Endothelial cell of umbilical vein (primary cell): ENCODE results near the gene CLEC18B. TPM values are rescaled to one million over a fixed set of nuclear protein-coding genes. Genes with fewer than 3 reads are reported as not detected.
"Not testable (repeated sequence)": the region's sequence is repeated elsewhere in the genome, so short reads cannot be mapped to it uniquely, and the experiment has no call there.

Source experiments
- BruUV-seq: library from RNA; stranded (reverse); fragments of 400-500 nt; replicated peaks from 2 replicates; lab custom pipeline; 2021; lab: Mats Ljungman, UMichigan
- CTCF ChIA-PET: fragments of 300-600, 350-600 bp; sonication (Branson Sonifier 250); formaldehyde crosslinking; loops from one replicate; lab custom pipeline; 2021; ENCODE audit warnings: antibody characterized with exemption, inconsistent platforms; lab: Charles Lee
- POLR2A ChIA-PET: fragments of 300-600, 350-600 bp; sonication (Branson Sonifier 250); formaldehyde crosslinking; loops from one replicate; lab custom pipeline; 2021; ENCODE audit warnings: antibody characterized with exemption, inconsistent platforms; lab: Charles Lee
- DNase-seq: peaks from one replicate; pipeline ENCODE4 v3.0.0-alpha.2; 2011; ENCODE audit warnings: low read depth, low spot score
- FAIRE-seq: peaks from 2 replicates; lab custom pipeline; 2011; peaks lifted over from hg19 to GRCh38; lab: Jason Lieb, UNC
- H2AFZ ChIP-seq: 2 replicates; pipeline ENCODE4 v1.6.0; 2012; ENCODE audit warnings: low read depth, low read length, control low read depth, inconsistent platforms
- H3K27ac ChIP-seq: 2 replicates; pipeline ENCODE4 v1.5.1; 2011; ENCODE audit warnings: low read depth, mild to moderate bottlenecking, control low read depth, low read length, moderate library complexity; ENCODE audit not compliant: insufficient read depth
- H3K27me3 ChIP-seq, 2 experiments: 2 replicates each; pipeline versions ENCODE4 v1.6.0 to v1.6.1; 2011; ENCODE audit warnings: low read length in 2 of 2, mixed read lengths in 1 of 2; ENCODE audit not compliant: control insufficient read depth in 2 of 2, insufficient read depth in 2 of 2
- H3K36me3 ChIP-seq, 2 experiments: 2 replicates in 1 of 2; 3 replicates in 1 of 2; pipeline ENCODE4 v1.5.1; 2011; ENCODE audit warnings: low read length in 2 of 2, mild to moderate bottlenecking in 1 of 2, moderate library complexity in 1 of 2; ENCODE audit not compliant: control insufficient read depth in 2 of 2, insufficient read depth in 2 of 2; ENCODE audit errors: extremely low read depth in 1 of 2
- H3K4me1 ChIP-seq: 3 replicates; pipeline ENCODE4 v1.5.1; 2011; ENCODE audit warnings: mild to moderate bottlenecking, low read length; ENCODE audit not compliant: control insufficient read depth, insufficient read depth; ENCODE audit errors: extremely low read depth
- H3K4me2 ChIP-seq: 2 replicates; pipeline ENCODE4 v1.6.1; 2011; ENCODE audit warnings: low read length, control low read depth, mixed read lengths; ENCODE audit not compliant: insufficient read depth
- H3K4me3 ChIP-seq, 3 experiments: fragments of 200-600 bp in 1 of 3; sonication (generic), shearing (Covaris generic) in 1 of 3; replicated peaks in 1 of 3; 2 replicates each; pipeline ENCODE4 v1.5.1; 2011 to 2016; ENCODE audit warnings: control low read depth in 3 of 3, low read length in 3 of 3, mild to moderate bottlenecking in 2 of 3, inconsistent platforms in 1 of 3, low read depth in 1 of 3, moderate library complexity in 1 of 3; ENCODE audit not compliant: insufficient read depth in 1 of 3
- H3K79me2 ChIP-seq: 2 replicates; pipeline ENCODE4 v1.6.0; 2012; ENCODE audit warnings: low read length, inconsistent platforms; ENCODE audit not compliant: control insufficient read depth, insufficient read depth
- H3K9ac ChIP-seq: replicated peaks from 2 replicates; pipeline ENCODE3; 2011; ENCODE audit warnings: low read length, control low read depth; ENCODE audit not compliant: insufficient read depth; ENCODE audit errors: extremely low read depth
- H3K9me1 ChIP-seq: replicated peaks from 3 replicates; pipeline ENCODE4 v1.6.0; 2011; ENCODE audit warnings: mild to moderate bottlenecking, low read length; ENCODE audit not compliant: control insufficient read depth, insufficient read depth; ENCODE audit errors: extremely low read depth
- H3K9me3 ChIP-seq: replicated peaks from 2 replicates; pipeline ENCODE4 v1.5.1; 2012; ENCODE audit warnings: low read length, inconsistent platforms; ENCODE audit not compliant: control insufficient read depth, insufficient read depth
- H4K20me1 ChIP-seq: replicated peaks from 2 replicates; pipeline ENCODE3; 2011; ENCODE audit warnings: mild to moderate bottlenecking, low read length; ENCODE audit not compliant: control insufficient read depth, insufficient read depth; ENCODE audit errors: extremely low read depth
- CTCF ChIP-seq, 2 donors: IDR thresholded peaks; 1 replicate in 1 of 2; 2 replicates in 1 of 2; pipeline ENCODE4 v1.5.1; 2011; ENCODE audit warnings: low read length in 2 of 2, mild to moderate bottlenecking in 2 of 2, moderate library complexity in 2 of 2, control low read depth in 1 of 2, inconsistent platforms in 1 of 2, low read depth in 1 of 2; ENCODE audit not compliant: insufficient read depth in 1 of 2; ENCODE audit errors: extremely low read depth in 1 of 2
- FOS ChIP-seq: IDR thresholded peaks from 2 replicates; pipeline ENCODE4 v1.6.1; 2011; ENCODE audit warnings: mild to moderate bottlenecking, low read length, moderate library complexity, borderline replicate concordance; ENCODE audit not compliant: insufficient read depth
- GATA2 ChIP-seq: IDR thresholded peaks from 2 replicates; pipeline ENCODE4 v1.7.0; 2011; ENCODE audit warnings: low read depth, mild to moderate bottlenecking, moderate library complexity, mixed read lengths, low read length; ENCODE audit not compliant: insufficient read length, insufficient read depth
- MAX ChIP-seq: IDR thresholded peaks from 2 replicates; pipeline ENCODE4 v1.6.1; 2011; ENCODE audit not compliant: insufficient read depth, insufficient read length
- MYC ChIP-seq: IDR thresholded peaks from one replicate; pipeline ENCODE4 v1.6.1; 2011; ENCODE audit warnings: mild to moderate bottlenecking, low read depth, low read length
- POLR2A ChIP-seq: IDR thresholded peaks from 2 replicates; pipeline ENCODE4 v1.6.1; 2012; ENCODE audit warnings: low read depth, mild to moderate bottlenecking, control low read depth, low read length
- dilution Hi-C: fragments of 300-500 bp; cut with MboI; formaldehyde crosslinking; loops from one replicate; pipeline ENCODE4 v1.15.0; 2019; ENCODE audit warnings: low sequenced_read_pairs; ENCODE audit not compliant: extremely low pct_ligation_motif_present
- intact Hi-C: fragments of 100-400 bp; cut with micrococcal nuclease; formaldehyde crosslinking; loops from one replicate; pipeline ENCODE4 v1.10.0; 2022
- polyA plus RNA-seq, 4 experiments: library from polyadenylated mRNA; depleted of rRNA in 3 of 4; stranded (reverse) in 3 of 4; unstranded in 1 of 4; fragments of >200 nt; gene quantifications; 2 replicates each; pipeline versions ENCODE4 v1.2.1 to v1.2.3, GENCODE V29; 2011 to 2012; ENCODE audit warnings: missing spikeins in 1 of 4
- total RNA-seq: library from RNA; stranded (reverse); gene quantifications from 2 replicates; pipeline ENCODE4 v1.2.3, GENCODE V29; 2021

CLEC18B gene
- total and polyA plus RNA-seq, 2 donors (not counting 3 experiments of a cell fraction or from before 2014, with no cell fraction given): 0.49 TPM; not detected in 1

- H2AFZ ChIP-seq: no peak overlapping the region
- H3K79me2 ChIP-seq: no peaks in the 10 kb centered on the region
- TF ChIP-seq POLR2A: no peak
- no peak for TF ChIP-seq FOS
- TF ChIP-seq CTCF (IDR thresholded peaks at IDR 0.05; ENCODE audit: extremely low read depth in 1 of 2, insufficient read depth in 1 of 2, low read depth in 1 of 2, low read length in 2 of 2): no peak
- no peak for TF ChIP-seq MYC
- TF ChIP-seq GATA2: no peak
- TF ChIP-seq MAX: no peak
- H3K36me3 ChIP-seq: peaks cover 0 to 8% of the 10 kb centered on the region in 2 experiments
- peaks cover 31% of the 10 kb centered on the region for H3K4me1 ChIP-seq
- POLR2A ChIA-PET: no interaction called here
- no peak overlapping the region for H3K4me3 ChIP-seq
- no peak for DNase-seq
- dilution Hi-C loops (no loop called here), intact Hi-C loops (no loop called here)
- H4K20me1 ChIP-seq: no peaks in the 10 kb centered on the region
- H3K4me2 ChIP-seq: no peak overlapping the region
- CTCF ChIA-PET: interaction anchor here (1.1 kb wide), 1 partner anchor 9 kb away, joined by 5 read pairs; no protein-coding TSS in a partner anchor
- no peaks in the 10 kb centered on the region for H3K9me3 ChIP-seq
- no peak for FAIRE-seq
- no peak overlapping the region for H3K27ac ChIP-seq
- H3K27me3 ChIP-seq: no peaks in the 10 kb centered on the region
- no TSS peak for BruUV-seq
- H3K9me1 ChIP-seq: no peaks in the 10 kb centered on the region
- H3K9ac ChIP-seq: no peak overlapping the region
Measured at GRCh38 chr16:74446866-74447265, 25.6 kb upstream of the CLEC18B start.

GRCh38 chr16:74443624-74444346 lies 22.5 kb upstream of the CLEC18B start:
- H3K36me3 ChIP-seq, H3K4me3 ChIP-seq, CTCF ChIA-PET, H3K9me3 ChIP-seq, FAIRE-seq, H2AFZ ChIP-seq, H3K79me2 ChIP-seq, H4K20me1 ChIP-seq, H3K4me2 ChIP-seq, intact Hi-C loops, H3K9ac ChIP-seq, BruUV-seq, POLR2A ChIA-PET, DNase-seq, H3K27me3 ChIP-seq, H3K9me1 ChIP-seq, H3K27ac ChIP-seq, dilution Hi-C loops: not testable (repeated sequence)
- H3K4me1 ChIP-seq: peaks cover 18% of the 10 kb centered on the region
